Prostate gland (tissue), 2 donors: Measurements from ENCODE around the gene MIOS. TPM values are rescaled to one million over a fixed set of nuclear protein-coding genes. Genes with fewer than 3 reads are reported as not detected.

ENCODE experiments used
- DNase-seq: peaks from one replicate; pipeline ENCODE4 v3.0.0-alpha.2; 2019; ENCODE audit warnings: low spot score
- H3K27ac ChIP-seq, 2 donors: fragments of 200-600 bp; sonication (generic); 2 replicates each; pipeline ENCODE4 v1.5.1; 2017 to 2019
- H3K27me3 ChIP-seq: fragments of 200-600 bp; sonication (generic); replicated peaks from 2 replicates; pipeline ENCODE4 v1.5.1; 2019; ENCODE audit not compliant: insufficient read depth
- H3K36me3 ChIP-seq, 2 donors: fragments of 200-600 bp; sonication (generic); 1 replicate in 1 of 2; 2 replicates in 1 of 2; pipeline versions ENCODE4 v1.5.1 to v1.8.1; 2017 to 2019
- H3K4me1 ChIP-seq: fragments of 200-600 bp; sonication (generic); replicated peaks from 2 replicates; pipeline ENCODE4 v1.5.1; 2019
- H3K4me3 ChIP-seq, 2 donors: fragments of 200-600 bp; sonication (generic); 2 replicates each; pipeline ENCODE4 v1.5.1; 2017 to 2019
- H3K9me3 ChIP-seq: fragments of 200-600 bp; sonication (generic); 2 replicates; pipeline ENCODE4 v1.5.1; 2017
- POLR2A ChIP-seq: fragments of 450-650 bp; IDR thresholded peaks from one replicate; pipeline ENCODE4 v1.6.1; 2016; ENCODE audit warnings: antibody characterized with exemption, mild to moderate bottlenecking
- POLR2AphosphoS5 ChIP-seq: sonication (generic); formaldehyde crosslinking; IDR thresholded peaks from one replicate; pipeline ENCODE4 v1.6.1; 2017; ENCODE audit warnings: antibody characterized with exemption
- WGBS: methylation state at CpG from one replicate; pipeline ENCODE4 v1.1.5; 2018; 5-methylcytosine and 5-hydroxymethylcytosine counted together
- intact Hi-C: fragments of 100-400 bp; cut with DNase I; formaldehyde crosslinking; loops from one replicate; pipeline ENCODE4 v1.14.2; 2022
- total RNA-seq, 2 donors: library from RNA; depleted of rRNA; stranded (reverse); fragments of >200 nt; gene quantifications; one replicate each; pipeline ENCODE4 v1.1.0, GENCODE V29; 2016
- TF ChIP-seq, protein P1 (sequence below), 4 experiments: fragments of 200-600 bp in 2 of 4; fragments of 450-650 bp in 2 of 4; sonication (generic) in 2 of 4; IDR thresholded peaks; 1 replicate in 3 of 4; 2 replicates in 1 of 4; pipeline ENCODE4 v1.5.1; 2016 to 2019; ENCODE audit warnings: antibody characterized with exemption in 4 of 4, mild to moderate bottlenecking in 2 of 4, moderate library complexity in 2 of 4

Gene MIOS
- total RNA-seq, 2 donors from 2014 or later: 52.3 to 85.6 TPM

DNA sequence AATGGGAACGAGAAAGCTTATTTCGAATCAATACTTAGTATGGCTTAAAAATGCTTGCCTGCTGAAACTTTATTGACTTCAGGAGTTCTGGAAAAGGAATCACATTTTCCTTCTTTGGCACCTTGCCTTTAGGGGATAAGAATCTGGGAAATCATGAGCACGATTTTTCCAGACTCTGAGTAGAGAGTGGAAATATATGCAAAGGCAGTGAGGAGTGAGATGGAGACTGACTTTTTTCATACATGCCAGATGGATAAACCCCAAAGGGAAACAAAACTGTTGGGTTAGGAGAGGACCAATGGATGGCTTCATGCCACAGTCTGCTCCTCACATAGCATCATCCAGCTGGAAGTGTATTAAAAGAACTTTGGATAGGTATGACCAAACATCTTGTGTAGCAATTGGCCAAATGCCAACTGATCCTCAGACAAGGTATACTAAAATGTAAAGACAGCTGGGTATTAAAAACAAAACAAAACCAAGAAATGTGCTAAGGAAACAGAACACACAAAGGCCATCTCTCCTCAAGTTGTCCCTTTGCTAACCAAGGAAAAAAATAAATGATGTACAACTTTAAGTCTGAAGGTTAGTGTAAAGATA is 32.8 kb upstream of the MIOS start:
- WGBS: 85% methylated on average over 3 of the region's 3 CpGs
- Histone ChIP-seq H3K4me3 (no peak overlapping the region), H3K4me1 (no peaks in the 10 kb centered on the region), H3K27me3 (no peaks in the 10 kb centered on the region), H3K36me3 (no peaks in the 10 kb centered on the region), H3K9me3 (no peaks in the 10 kb centered on the region), H3K27ac (no peak overlapping the region)
- TF ChIP-seq, protein P1, sequence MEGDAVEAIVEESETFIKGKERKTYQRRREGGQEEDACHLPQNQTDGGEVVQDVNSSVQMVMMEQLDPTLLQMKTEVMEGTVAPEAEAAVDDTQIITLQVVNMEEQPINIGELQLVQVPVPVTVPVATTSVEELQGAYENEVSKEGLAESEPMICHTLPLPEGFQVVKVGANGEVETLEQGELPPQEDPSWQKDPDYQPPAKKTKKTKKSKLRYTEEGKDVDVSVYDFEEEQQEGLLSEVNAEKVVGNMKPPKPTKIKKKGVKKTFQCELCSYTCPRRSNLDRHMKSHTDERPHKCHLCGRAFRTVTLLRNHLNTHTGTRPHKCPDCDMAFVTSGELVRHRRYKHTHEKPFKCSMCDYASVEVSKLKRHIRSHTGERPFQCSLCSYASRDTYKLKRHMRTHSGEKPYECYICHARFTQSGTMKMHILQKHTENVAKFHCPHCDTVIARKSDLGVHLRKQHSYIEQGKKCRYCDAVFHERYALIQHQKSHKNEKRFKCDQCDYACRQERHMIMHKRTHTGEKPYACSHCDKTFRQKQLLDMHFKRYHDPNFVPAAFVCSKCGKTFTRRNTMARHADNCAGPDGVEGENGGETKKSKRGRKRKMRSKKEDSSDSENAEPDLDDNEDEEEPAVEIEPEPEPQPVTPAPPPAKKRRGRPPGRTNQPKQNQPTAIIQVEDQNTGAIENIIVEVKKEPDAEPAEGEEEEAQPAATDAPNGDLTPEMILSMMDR (IDR thresholded peaks at IDR 0.05): no peak
- TF ChIP-seq POLR2A (no peak), POLR2AphosphoS5 (no peak)
- intact Hi-C loops: no loop called here
- DNase-seq: no peak

DNA sequence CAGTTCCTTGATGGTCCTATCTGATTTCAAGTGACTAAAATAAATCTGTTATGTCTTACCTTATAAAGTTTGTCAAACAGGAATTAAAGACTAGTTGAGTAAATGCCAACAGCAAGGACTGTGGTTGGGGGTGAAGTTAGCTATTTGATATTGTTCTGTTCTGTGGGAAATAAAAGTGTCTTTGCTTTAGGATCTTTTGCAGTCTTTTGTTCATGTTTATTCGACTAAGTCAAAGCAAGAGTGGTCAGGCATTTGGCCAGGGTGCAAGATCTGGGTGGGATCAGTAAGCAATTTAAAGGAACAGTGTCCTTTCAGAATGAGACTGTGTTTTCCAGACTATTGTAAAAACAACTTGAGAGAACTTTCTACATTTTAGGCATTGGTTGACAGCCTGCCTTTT is 31.0 kb upstream of the MIOS start, which contains the start of gene COL28A1:
TSS of gene COL28A1 (minus strand) at position 183 of the 400 bp plus-strand sequence. CDS start 2,998 bp downstream, outside the sequence.
- H3K4me3 ChIP-seq: no peak within 1 kb of the TSS
- no peak for TF ChIP-seq POLR2AphosphoS5
- TF ChIP-seq, protein P1 (IDR thresholded peaks at IDR 0.05): no peak
- TF ChIP-seq POLR2A: no peak
- H3K27me3 ChIP-seq: no peaks in the 10 kb centered on the region
- no peak for DNase-seq
- H3K36me3 ChIP-seq: no peaks in the 10 kb centered on the region
- WGBS: 13% methylated on average over 1 of the region's 1 CpG
- intact Hi-C loops: no loop called here
- H3K9me3 ChIP-seq: no peaks in the 10 kb centered on the region
- H3K4me1 ChIP-seq: no peaks in the 10 kb centered on the region
- no peak within 1 kb of the TSS for H3K27ac ChIP-seq

DNA sequence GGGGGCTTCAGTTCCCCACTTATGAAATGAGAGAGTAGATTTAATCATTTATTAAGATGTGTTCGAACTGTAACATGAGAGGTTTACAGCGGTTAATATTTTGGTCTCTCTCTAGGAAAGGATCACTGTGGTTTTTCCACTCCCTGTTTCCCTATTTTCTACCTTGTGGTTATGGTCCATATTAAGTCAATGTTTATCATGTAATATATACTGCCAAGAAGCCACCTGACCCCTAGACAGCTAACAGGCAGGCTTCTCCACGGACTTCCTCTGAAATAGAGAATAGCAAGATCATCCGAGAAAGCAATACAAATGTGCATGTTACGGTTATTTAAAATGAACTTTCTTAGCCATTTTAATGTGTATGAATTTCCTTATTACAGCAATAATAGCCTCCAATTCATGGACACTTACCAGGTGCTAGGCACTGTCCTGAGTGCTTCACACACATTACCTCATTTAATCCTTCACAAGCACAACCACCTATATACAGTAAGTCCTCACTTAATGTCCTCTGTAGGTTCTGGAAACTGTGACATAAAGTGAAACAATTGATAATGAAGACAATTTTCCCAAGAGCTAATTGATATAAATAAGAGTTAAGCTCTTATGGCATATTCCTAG is 30.2 kb upstream of the MIOS start:
- 70% methylated on average over 5 of the region's 5 CpGs for WGBS
- TF ChIP-seq POLR2A: no peak
- H3K9me3 ChIP-seq: no peaks in the 10 kb centered on the region
- intact Hi-C loops: no loop called here
- no peak for DNase-seq
- H3K4me1 ChIP-seq: no peaks in the 10 kb centered on the region
- no peaks in the 10 kb centered on the region for H3K27me3 ChIP-seq
- H3K27ac ChIP-seq: no peak overlapping the region
- H3K36me3 ChIP-seq: no peaks in the 10 kb centered on the region
- H3K4me3 ChIP-seq: no peak overlapping the region

DNA sequence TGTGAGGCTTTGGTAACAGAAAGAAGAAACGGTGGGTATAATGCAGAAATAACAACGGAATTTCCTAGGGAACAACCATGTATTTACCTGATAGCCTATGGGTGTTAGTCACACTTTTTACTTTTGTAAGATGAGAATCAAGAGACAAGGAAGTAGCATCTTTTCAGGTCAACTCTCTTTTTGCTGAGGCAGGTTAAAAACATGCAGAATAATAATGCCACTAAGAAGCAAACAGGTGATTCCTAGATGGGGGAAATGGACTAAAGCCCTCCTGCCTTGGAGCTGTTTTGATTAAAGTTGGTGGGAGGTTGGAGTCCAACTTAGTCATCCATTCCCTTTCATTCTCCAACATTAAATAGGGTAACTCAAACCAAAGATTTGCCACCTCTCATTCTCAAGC is 29.0 kb upstream of the MIOS start:
- no peak overlapping the region for H3K27ac ChIP-seq
- intact Hi-C loops: no loop called here
- TF ChIP-seq, protein P1 (IDR thresholded peaks at IDR 0.05): no peak
- TF ChIP-seq POLR2A (no peak), POLR2AphosphoS5 (no peak)
- no peaks in the 10 kb centered on the region for H3K4me1 ChIP-seq
- no peak for DNase-seq
- 89% methylated on average over 2 of the region's 2 CpGs for WGBS
- no peak overlapping the region for H3K4me3 ChIP-seq
- no peaks in the 10 kb centered on the region for H3K27me3 ChIP-seq
- H3K9me3 ChIP-seq: no peaks in the 10 kb centered on the region
- H3K36me3 ChIP-seq: no peaks in the 10 kb centered on the region

DNA sequence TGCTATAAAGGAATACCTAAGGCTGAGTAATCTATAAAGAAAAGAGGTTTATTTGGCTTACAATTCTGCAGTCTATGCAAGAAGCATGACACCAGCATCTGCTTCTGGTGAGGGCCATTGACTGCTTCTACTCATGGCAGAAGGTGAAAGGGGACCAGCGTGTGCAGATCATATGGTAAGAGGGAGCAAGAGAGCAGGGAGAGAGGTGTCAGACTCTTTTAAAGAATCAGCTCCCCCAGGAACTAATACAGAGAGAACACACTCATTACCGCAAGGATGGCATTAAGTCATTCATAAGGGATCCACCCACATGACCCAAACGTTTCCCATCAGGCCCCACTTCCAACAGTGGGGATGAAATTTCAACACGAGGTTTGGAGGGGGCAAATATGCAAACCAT is 27.5 kb upstream of the MIOS start:
- no peak overlapping the region for H3K27ac ChIP-seq
- H3K27me3 ChIP-seq: no peaks in the 10 kb centered on the region
- H3K4me3 ChIP-seq: no peak overlapping the region
- intact Hi-C loops: no loop called here
- no peaks in the 10 kb centered on the region for H3K9me3 ChIP-seq
- 68% methylated on average over 4 of the region's 4 CpGs for WGBS
- DNase-seq: no peak
- TF ChIP-seq, protein P1 (IDR thresholded peaks at IDR 0.05): no peak
- no peak for TF ChIP-seq POLR2AphosphoS5
- no peak for TF ChIP-seq POLR2A
- H3K4me1 ChIP-seq: no peaks in the 10 kb centered on the region
- no peaks in the 10 kb centered on the region for H3K36me3 ChIP-seq
